D341Med (cell line): Measurements from ENCODE around the gene SUMF2.
"Not testable (repeated sequence)": the region's sequence is repeated elsewhere in the genome, so short reads cannot be mapped to it uniquely, and the experiment has no call there.

Experiments
- DNase-seq: peaks from one replicate; pipeline ENCODE4 v3.0.0; 2012; ENCODE audit warnings: low spot score

The SUMF2 gene

DNA sequence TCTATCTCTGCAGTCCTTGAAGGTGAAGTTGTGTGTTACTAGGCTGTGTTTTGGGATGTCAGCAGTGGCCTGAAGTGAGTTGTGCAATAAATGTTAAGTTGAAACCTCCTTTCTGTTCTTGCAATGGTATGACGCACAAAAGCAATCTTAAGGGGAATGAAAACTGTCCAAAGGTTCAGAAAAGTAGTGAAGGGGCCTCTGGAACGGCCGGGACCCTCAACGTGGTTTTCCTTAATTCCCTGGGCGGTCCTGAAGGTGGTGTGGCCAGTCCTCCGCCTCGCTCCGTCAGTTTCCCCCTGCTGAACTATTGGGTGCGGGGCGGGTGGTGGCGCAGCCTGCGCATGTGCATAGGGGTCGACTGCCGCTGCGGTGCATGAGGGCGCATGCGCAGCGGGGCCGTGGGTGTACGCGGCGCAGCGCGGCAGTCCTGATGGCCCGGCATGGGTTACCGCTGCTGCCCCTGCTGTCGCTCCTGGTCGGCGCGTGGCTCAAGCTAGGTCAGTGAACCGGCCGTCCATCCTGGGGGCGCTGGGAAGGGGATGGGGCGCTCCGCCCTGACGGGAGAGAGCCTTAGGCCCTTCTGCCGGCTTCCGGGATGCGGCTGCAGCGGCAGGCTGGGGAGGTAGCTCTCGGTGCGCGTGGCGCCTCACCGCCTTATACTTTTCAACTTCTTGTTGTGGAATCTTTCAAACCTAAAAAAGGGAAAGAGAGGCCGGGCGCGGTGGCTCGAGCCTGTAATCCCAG, at the start of gene SUMF2:
SUMF2 (plus strand) TSS at position 405 of the 744 bp plus-strand sequence; CDS start at position 431, 26 bp downstream.
- peak; percentile 98 for DNase-seq

DNA sequence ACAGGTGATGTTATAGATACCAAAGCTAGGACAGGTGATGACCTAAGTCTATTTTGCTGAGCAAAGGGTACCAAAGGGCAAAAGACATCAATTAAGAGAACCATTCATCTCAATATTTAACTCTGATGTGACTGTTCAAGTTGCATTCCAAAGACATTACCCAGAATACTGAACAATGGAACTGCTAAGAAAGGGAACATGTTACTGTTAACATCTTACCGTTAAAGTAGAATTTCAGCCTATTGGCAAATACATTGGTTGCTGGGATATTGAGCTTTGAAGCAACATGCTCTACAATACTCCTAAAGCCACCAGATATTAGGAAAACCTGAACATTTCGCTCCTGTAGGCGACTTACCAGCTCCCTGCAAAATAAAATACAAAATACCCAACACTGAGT, 47.1 kb upstream of the SUMF2 start:
- DNase-seq, result not testable (repeated sequence)

DNA sequence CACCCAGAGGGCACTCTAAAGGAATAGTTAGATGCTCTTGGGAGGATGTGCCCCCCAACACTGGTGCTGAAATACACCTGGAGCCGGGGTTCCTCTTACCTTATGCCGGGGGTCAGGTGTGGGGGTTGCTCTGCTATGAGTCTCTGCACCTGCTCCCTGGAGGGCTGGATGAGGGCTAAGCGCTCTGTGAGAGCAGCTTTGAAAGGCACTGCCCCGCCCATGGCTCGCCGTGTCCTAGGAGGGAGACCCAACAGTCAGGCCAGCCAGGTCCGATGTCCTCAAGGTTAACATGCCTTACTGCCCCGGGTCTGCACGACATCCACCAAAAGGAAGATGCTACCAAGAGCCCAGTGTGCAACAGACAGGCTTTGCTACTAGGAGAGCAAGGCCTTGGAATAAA, 44.6 kb upstream of the SUMF2 start:
- no peak for DNase-seq

DNA sequence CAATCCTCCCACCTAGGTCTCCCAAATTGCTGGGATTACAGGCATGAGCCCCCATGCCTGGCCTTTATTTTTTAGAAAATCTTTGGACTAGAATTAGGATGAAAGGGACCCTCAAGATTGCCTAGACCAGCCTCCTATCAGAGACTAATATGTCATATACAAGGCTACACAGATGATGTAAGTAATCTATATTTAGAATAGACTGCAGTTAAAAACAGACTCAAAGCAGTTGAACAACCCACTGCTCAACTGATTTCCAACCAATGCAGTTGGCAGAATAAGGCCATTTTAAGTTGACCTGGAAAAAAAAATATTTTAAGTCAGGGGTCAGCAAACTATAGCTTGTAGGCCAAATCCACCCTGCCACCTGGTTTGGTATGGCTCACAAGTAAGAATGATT, 40.6 kb upstream of the SUMF2 start:
- DNase-seq, result no peak

DNA sequence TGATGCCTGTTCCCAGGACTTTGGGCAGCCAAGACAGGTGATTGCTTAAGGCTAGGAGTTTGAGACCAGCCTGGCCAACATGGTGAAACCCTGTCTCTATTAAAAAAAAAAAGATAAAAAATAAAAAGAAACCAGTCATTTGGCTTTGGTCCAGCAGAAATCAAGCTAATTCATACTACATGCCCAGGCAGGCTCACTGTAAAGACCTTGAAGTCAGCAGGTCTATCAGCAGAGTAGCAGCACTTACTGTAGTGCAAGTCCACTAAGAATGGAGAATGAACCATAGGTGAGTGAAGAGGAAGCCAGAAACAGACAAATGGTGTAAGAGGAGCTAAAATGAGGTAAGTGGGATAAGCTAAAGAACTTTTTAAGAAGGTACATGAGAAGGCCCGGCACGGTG, 37.5 kb upstream of the SUMF2 start:
- no peak for DNase-seq

DNA sequence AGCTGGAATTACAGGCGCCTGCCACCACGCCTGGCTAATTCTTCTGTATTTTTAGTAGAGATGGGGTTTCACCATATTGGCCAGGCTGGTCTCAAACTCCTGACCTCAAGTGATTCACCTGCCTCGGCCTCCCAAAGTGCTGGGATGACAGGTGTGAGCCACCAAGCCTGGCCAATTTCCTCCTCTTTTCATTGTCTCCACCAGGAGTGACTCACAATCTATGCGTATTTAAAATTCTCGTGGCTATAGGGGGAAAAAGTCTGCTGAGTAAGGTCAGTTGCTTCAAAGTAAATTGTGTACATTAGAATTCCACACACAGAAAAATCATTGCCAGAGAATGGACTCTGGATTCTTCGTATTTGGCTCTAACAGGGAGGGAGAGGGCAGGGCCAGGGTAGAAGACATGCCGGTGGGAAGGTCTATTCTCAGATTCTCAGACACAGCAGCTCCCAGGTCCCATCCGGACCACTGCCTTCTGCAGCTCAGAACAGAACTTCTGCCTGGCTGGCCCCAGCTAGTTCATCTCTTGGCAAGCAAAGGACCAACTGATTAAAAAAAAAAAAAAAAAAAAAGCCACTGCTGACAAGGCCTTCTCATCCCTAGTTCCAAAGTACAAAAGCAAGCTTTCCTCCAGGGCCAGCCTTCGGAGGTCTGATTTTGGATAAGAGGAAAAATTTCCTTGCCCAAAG, 35.0 kb upstream of the SUMF2 start:
- no peak for DNase-seq

DNA sequence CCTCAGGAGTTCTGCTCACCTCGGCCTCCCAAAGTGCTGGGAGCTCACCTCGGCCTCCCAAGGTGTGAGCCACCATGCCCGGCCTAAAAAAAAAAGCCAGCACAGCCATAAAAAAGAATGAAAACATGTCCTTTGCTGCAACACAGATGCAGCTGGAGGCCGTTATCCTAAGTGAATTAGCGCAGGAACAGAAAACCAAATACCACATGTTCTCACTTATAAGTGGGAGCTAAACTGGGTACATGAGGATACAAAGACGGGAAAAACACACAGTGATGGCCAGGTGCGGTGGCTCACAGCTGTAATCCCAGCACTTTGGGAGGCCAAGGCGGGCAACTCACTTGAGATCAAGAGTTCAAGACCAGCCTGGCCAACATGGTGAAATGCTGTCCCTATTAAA, 33.7 kb upstream of the SUMF2 start:
- DNase-seq, result no peak

DNA sequence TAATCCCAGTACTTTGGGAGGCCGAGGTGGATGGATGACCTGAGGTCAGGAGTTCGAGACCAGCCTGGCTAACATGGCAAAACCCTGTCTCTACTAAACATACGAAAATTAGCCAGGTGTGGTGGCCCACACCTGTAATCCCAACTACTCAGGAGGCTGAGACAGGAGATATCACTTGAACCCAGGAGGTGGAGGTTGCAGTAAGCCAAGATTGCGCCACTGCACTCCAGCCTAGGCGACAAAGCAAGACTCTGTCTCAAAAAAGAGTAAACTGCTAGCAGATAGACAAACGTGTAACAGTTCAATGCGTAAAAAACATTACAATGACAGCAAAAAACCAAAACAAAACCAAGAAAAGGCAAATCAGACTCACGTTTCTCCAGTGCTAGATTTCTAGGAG, 32.5 kb upstream of the SUMF2 start:
- not testable (repeated sequence) for DNase-seq

DNA sequence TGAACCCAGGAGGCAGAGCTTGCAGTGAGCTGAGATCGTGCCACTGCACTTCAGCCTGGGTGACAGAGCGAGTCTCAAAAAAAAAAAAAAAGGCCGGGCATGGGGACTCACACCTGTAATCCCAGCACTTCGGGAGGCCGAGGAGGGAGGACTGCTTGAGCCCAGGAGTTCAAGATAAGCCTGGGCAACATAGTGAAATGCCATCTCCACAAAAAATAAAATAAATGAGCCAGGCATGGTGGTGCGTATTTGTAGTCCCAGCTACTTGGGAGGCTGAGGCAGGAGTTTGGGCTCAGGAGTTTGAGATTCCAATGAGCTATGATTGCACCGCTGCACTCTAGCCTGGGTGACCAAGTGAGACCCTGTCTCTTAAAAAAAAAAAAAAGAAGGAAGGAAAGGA, 31.5 kb upstream of the SUMF2 start:
- DNase-seq, result not testable (repeated sequence)

DNA sequence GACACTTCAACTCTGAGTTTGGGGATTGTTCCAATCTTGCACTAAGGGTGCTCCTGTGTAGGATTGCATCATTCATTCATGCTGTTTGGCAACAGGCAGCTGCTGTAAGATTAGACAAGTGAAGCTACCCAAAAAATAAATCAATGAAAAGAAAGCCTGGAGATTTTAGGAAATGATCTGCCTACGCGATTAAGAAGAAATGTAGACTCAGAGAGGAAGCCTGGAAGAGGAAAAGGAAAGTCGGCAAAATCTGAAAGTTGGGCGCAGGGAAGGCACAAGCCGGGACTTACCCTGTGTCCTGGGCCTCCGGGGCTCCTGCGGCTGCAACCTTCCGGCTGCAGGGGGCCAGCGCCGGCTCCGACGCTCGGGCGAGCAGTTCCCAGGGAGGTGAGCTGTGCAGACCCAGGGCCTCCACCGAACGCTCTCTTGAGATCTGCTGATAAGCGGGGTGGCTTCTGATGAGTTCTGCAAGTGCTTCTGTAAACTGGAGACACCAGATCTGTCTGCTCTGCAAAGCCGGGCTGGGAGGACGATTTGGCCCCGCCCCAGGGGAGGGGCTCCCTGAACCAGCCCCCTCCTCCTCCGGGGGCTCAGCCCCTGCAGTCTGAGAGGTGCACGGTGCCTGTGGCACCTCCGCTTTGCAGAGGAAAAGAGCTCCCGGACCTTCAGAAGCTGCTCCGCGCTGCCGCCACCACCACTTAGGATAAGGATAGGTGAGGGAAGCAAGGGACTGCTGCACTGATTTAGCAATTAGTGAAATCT, 30.2 kb upstream of the SUMF2 start:
- peak; percentile 90 for DNase-seq

DNA sequence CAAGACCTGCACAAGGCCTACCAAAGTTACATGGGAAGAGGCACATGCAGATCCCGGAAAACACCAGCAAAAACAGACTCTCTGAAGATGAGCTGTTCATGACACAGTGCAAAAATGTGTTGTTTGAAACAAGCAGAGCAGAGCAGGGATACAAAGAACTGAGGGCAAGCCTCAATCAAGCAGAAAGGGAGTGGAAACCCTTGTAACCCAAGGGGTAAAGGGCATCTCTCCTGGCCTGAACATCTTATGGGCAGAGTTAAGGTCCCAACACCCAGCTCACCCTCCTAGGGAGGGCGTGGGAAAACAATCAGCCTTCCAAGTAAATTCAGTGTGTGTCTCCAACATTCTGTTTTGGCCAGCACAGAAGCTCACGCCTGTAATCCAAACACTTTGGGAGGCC, 23.4 kb upstream of the SUMF2 start:
- no peak for DNase-seq

DNA sequence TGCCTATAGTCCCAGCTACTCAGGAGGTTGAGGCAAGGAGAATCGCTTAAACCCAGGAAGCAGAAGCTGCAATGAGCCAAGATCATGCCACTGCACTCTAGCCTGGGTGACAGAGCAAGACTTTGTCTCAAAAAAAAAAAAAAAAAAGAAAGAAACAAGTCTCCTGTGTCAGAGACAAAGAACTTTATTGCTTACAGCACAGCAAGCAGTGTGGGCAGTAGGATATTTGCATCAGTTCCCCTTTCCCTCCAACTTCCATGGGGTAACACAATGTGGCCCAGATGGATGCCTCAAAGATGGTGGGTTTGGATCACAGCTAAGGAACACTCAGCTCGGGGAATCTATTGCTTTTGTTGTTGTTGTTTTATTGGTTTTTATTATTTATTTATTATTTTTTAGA, 18.3 kb upstream of the SUMF2 start:
- not testable (repeated sequence) for DNase-seq

DNA sequence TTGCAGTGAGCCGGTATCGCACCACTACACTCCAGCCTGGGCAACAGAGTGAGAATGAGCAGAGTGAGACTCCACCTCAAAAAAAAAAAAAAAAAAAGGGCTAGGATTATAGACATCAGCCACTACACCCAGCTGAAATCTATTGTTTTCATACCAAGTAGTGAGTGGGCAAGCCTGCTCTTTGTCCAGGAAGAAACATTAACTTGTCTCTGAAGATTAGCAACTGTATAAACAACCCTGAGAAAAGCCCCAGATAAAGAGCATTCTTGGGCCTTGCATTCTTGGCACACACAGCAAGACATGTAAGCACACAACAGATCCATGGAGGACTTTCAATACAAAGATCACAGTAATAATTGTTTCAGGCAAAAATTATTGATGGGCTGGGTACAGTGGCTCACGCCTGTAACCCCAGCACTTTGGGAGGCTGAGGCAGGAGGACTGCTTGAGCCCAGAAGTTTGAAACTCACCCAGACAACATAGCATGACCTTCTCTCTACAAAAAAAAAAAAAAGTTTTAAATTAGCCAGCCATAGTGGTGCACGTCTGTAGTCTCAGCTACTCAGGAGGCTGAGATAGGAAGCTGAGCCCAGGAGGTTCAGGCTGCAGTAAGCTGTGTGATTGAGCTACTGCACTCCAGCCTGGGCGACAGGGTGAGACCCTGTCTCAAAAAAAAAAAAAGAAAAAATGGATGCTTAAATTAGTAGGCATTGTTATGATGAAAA, 17.2 kb upstream of the SUMF2 start:
- DNase-seq, result no peak

DNA sequence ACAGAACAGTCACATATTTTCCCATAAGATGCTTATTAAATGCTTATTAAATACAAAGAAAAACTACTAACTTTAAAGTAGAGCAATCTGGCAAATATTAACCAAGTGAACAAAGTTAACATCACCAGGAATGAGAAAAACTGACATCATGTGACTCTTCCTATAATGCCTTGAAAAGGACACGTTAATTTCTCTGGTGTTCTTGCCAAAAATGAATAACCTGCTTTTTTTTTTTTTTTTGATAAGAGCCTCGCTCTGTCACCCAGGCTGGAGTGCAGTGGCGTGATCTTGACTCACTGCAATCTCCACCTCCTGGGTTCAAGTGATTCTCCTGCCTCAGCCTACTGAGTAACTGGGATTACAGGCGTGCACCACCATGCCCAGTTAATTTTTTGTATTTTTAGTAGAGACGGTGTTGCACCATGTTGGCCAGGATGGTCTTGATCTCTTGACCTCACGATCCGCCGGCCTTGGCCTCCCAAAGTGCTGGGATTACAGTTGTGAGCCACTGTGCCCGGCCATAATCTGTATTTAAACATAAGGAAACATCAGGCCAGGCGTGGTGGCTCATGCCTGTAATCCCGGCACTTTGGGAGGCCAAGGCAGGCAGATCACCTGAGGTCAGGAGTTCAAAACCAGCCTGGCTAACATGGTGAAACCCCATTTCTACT, 16.5 kb upstream of the SUMF2 start:
- not testable (repeated sequence) for DNase-seq

DNA sequence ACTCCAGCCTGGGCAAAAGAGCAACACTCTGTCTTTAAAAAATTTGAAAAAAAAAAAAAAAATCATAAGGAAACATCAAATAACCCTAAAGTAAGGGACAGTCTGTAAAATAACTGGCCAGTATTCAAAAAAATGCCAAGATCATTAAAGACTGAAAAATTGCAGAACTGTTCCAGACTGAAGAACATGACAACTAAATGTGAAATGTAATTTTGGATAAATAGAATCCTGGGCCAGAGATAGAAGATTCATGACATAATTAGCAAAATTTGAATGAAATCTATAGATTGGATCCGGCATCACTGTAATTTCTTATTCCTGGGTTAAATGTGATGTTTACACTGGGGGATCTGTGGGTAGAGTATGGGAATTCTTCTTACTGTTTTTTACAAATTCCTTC, 15.8 kb upstream of the SUMF2 start:
- DNase-seq, result no peak

DNA sequence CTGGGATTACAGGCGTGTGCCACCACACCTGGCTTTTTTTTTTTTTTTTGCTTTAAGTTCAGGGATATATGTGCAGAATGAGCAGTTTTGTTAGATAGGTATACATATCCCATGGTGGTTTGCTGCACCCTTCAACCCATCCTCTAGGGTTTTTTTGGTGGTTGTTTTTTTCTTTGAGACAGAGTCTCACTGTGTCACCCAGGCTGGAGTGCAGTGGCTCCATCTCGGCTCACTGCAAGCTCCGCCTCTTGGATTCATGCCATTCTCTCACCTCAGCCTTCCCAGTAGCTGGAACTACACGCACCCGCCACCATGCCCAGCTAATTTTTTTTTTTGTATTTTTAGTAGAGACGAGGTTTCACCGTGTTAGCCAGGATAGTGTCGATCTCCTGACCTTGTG, 15.3 kb upstream of the SUMF2 start:
- DNase-seq, result not testable (repeated sequence)

DNA sequence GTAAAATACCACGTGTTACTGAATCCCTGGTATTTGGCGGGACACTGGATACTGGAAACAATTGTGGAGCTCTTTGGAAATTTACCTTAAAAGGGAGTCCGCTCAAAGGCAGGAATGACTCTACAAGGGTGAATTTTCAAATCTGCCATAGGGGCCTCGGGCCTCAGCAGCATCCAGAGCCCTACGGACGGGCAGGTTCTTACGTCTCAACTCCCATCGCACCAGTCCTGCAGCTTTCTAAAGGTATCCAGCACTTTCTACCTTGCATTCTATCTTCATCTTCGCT, 13.1 kb upstream of the SUMF2 start:
- DNase-seq, result no peak

DNA sequence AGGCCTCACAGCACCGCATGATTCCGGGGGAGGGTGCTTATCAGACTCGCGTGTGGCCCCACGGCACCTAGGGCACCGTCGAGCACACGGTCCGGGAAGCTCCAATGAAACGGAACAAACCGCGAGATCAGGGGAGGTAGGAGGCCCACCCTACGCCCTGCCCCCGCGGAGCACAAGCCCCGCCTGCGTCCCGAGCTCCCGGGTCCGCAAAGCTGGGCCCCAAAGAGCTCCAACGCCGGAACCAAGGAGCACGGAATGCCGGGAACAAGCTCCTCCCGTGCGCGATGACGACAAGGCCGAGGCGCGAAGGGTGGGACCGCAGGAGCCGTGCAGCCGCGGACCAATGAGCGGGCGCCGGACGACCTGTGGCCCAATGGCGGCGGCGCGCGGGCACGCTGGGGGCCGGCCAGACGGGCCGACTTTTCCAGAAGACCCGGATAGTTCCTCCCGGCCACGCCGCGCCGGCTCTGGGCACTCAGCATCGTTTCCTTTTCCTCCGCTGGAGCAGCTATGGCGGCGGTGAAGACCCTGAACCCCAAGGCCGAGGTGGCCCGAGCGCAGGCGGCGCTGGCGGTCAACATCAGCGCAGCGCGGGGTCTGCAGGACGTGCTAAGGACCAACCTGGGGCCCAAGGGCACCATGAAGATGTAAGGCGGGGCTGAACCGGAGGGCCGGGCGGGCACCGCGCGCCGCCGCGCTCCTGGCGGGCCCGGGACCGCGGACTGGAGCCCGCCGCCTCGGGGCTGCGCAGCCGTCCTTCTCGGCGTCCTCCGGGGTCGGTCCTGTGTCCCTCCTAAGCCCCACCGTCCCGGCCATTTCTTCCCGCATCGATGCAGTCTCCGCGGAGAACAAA, 12.5 kb upstream of the SUMF2 start, which contains the start of the genes CCT6A and PSPH:
CCT6A (plus strand) TSS at position 427 of the 853 bp plus-strand sequence; CDS start at position 511, 84 bp downstream.
PSPH (minus strand) TSS at position 106 of the 853 bp plus-strand sequence. CDS start 30,232 bp downstream, outside the sequence.
- peak; percentile 96 for DNase-seq

DNA sequence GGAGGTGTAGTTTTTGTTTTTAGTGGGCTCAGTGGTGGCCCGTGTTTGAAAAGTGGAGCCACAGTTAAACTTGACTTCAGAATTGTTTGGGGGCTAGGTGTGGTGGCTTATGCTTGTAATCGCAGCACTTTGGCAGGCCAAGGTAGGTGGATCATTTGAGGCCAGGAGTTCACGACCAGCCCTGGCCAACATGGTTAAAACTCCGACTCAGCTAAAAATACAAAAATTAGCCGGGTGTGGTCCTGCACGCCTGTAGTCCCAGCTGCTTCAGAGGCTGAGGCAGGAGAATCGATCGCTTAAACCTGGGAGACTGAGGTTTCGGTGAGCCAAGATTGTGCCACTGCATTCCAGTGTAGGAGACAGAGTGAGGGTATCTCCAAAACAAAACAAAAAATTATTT, 10.7 kb upstream of the SUMF2 start:
- DNase-seq, result no peak

DNA sequence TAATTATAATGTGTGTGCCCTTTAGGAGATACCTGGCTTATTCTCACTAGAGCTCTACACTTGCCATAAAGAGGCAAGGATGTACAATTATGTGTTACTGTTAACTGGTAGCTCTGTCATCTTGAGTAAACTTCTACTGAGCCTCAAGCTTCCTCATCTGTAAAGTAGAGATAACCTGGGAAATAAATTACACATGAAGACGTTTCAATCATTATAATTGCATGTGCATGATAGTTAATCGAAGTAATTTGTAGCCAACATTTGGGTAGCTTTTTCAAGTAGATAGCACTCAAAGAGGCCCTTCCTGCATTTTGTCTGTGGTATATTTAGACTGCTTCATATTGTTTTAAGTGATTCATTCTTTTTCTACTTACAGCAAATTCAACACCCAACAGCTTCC, 10.1 kb upstream of the SUMF2 start:
- DNase-seq, result no peak

DNA sequence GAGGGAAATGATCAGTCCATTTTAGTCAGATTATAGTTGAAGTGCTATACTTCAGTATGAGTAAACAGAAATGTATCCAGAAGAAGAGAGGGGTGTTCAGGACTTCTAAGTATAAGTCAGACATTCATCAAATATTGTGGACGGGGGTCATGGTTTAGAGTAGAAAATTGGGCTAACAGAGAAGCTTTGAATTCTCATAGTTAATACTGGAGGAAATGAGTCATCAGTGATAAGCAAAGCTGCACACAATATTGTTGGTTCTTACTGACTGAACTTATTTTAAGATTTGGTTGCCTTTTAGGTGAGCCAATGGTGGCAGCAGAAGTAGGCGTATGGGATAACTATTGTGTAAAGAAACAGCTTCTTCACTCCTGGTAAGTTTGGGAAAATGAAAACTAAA, 1.7 kb upstream of the SUMF2 start:
- DNase-seq, result no peak
